K562 (cell line): ENCODE data around the gene ATP13A1. TPM values are rescaled to one million over a fixed set of nuclear protein-coding genes. Genes with fewer than 3 reads are reported as not detected.

Experiments used
- ATF1 ChIP-seq, 2 experiments: fragments of 450-650 bp in 1 of 2; IDR thresholded peaks; 2 replicates each; pipeline ENCODE4 v1.6.1; 2016; ENCODE audit warnings: missing compliant biosample characterization in 1 of 2, missing genetic modification characterization in 1 of 2
- MTA1 ChIP-seq: fragments of 450-650 bp; IDR thresholded peaks from 2 replicates; pipeline ENCODE4 v1.6.1; 2017; ENCODE audit warnings: borderline replicate concordance
- RBM14 ChIP-seq: fragments of 200-400 bp; formaldehyde crosslinking; IDR thresholded peaks from 2 replicates; pipeline ENCODE4 v1.6.1; 2018; ENCODE audit warnings: low read depth, mild to moderate bottlenecking, low read length, moderate library complexity, borderline replicate concordance; ENCODE audit not compliant: insufficient read depth
- RBM15 ChIP-seq: fragments of 200-400 bp; formaldehyde crosslinking; IDR thresholded peaks from 2 replicates; pipeline ENCODE4 v1.6.1; 2018; ENCODE audit warnings: mild to moderate bottlenecking, low read length, moderate library complexity; ENCODE audit not compliant: insufficient read depth
- SP1 ChIP-seq: sonication (generic); formaldehyde crosslinking; IDR thresholded peaks from 2 replicates; pipeline ENCODE4 v1.8.1; 2022; ENCODE audit warnings: mild to moderate bottlenecking, missing genetic modification reagents
- VEZF1 ChIP-seq: fragments of 200-800 bp; sonication (Bioruptor generic); IDR thresholded peaks from 2 replicates; pipeline ENCODE4 v1.6.1; 2017; ENCODE audit warnings: missing genetic modification characterization, missing compliant biosample characterization
- polyA plus RNA-seq, 8 experiments: library from polyadenylated mRNA; depleted of rRNA in 4 of 8; stranded (reverse) in 5 of 8; unstranded in 3 of 8; fragments of >200 nt; fragmentation: Nextera tagmentation in 2 of 8; fragmentation: Illumina TruSeq in 1 of 8; extraction: Ambion mirVana in 2 of 8; extraction: Trizol in 1 of 8; gene quantifications; 2 replicates each; pipeline versions ENCODE4 v1.2.1 to v1.2.3, GENCODE V29; 2011 to 2014; ENCODE audit warnings: inconsistent platforms in 1 of 8, missing spikeins in 1 of 8
- total RNA-seq, 7 experiments: library from RNA; depleted of rRNA in 6 of 7; stranded (reverse); fragments of >200 nt in 6 of 7; fragmentation: Illumina TruSeq in 2 of 7; extraction: Trizol in 2 of 7; gene quantifications; 2 replicates each; pipeline versions ENCODE4 v1.2.1 to v1.2.3, GENCODE V29; 2011 to 2021; ENCODE audit warnings: low replicate concordance in 1 of 7
- TF ChIP-seq, protein P1 (sequence below): fragments of 450-650 bp; IDR thresholded peaks from 2 replicates; pipeline ENCODE4 v1.6.1; 2016; ENCODE audit warnings: mild to moderate bottlenecking, moderate library complexity
- TF ChIP-seq, protein P2 (sequence below), 2 experiments: fragments of 450-650 bp; IDR thresholded peaks; 2 replicates each; pipeline ENCODE4 v1.6.1; 2016
- TF ChIP-seq, protein P3 (sequence below): fragments of 250-450 bp; sonication (Bioruptor Pico); IDR thresholded peaks from 2 replicates; pipeline ENCODE4 v1.8.0; 2022; ENCODE audit warnings: inconsistent platforms

The ATP13A1 gene
- total and polyA plus RNA-seq, 9 of the 15 experiments (the other 6 are each of a cell fraction or from before 2014, with no cell fraction given): 0.90 to 83.8 (median 23.1) TPM

DNA sequence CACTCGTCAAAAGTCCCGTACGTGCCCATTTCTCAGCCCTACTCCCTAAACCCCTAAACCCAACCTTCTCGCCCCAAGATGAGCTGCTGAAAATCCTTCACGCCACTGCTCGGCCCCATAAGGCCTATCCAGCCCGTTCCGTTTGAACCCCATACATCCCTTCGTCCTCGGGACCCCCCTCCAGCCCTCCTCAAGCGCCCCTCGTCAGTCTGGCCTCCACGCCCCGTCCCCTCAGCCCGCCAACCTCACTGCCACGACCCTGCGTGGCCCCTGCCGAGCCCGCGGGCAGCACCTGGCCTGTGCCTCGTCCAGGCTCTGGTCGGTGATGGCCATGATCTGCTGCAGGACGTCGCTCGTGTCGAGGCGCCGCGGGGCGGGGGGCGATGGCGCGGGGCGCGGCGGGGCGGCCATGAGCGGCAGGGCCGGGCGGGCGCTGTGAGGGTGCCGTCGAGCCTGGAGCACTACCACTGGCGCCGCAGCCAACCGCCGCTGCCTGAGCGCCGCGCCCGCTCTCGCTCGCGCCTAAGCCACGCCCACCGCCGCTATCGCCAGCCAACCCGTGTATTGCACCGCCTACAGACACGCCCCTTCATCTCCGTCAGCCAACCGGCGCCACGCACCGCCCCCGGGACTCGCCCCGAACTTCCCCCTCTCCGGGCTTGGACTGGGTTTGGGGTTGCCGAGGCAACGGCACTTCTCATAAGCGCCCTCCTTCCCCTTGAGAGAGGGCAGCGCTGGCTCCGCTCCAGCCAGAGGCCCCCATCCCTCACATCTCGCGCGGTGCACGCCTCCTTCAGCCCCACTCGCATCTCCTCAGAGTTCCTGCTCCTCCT, 45.0 kb downstream of the ATP13A1 start, which contains the start of gene PBX4 (continued):
- TF ChIP-seq, protein P1, sequence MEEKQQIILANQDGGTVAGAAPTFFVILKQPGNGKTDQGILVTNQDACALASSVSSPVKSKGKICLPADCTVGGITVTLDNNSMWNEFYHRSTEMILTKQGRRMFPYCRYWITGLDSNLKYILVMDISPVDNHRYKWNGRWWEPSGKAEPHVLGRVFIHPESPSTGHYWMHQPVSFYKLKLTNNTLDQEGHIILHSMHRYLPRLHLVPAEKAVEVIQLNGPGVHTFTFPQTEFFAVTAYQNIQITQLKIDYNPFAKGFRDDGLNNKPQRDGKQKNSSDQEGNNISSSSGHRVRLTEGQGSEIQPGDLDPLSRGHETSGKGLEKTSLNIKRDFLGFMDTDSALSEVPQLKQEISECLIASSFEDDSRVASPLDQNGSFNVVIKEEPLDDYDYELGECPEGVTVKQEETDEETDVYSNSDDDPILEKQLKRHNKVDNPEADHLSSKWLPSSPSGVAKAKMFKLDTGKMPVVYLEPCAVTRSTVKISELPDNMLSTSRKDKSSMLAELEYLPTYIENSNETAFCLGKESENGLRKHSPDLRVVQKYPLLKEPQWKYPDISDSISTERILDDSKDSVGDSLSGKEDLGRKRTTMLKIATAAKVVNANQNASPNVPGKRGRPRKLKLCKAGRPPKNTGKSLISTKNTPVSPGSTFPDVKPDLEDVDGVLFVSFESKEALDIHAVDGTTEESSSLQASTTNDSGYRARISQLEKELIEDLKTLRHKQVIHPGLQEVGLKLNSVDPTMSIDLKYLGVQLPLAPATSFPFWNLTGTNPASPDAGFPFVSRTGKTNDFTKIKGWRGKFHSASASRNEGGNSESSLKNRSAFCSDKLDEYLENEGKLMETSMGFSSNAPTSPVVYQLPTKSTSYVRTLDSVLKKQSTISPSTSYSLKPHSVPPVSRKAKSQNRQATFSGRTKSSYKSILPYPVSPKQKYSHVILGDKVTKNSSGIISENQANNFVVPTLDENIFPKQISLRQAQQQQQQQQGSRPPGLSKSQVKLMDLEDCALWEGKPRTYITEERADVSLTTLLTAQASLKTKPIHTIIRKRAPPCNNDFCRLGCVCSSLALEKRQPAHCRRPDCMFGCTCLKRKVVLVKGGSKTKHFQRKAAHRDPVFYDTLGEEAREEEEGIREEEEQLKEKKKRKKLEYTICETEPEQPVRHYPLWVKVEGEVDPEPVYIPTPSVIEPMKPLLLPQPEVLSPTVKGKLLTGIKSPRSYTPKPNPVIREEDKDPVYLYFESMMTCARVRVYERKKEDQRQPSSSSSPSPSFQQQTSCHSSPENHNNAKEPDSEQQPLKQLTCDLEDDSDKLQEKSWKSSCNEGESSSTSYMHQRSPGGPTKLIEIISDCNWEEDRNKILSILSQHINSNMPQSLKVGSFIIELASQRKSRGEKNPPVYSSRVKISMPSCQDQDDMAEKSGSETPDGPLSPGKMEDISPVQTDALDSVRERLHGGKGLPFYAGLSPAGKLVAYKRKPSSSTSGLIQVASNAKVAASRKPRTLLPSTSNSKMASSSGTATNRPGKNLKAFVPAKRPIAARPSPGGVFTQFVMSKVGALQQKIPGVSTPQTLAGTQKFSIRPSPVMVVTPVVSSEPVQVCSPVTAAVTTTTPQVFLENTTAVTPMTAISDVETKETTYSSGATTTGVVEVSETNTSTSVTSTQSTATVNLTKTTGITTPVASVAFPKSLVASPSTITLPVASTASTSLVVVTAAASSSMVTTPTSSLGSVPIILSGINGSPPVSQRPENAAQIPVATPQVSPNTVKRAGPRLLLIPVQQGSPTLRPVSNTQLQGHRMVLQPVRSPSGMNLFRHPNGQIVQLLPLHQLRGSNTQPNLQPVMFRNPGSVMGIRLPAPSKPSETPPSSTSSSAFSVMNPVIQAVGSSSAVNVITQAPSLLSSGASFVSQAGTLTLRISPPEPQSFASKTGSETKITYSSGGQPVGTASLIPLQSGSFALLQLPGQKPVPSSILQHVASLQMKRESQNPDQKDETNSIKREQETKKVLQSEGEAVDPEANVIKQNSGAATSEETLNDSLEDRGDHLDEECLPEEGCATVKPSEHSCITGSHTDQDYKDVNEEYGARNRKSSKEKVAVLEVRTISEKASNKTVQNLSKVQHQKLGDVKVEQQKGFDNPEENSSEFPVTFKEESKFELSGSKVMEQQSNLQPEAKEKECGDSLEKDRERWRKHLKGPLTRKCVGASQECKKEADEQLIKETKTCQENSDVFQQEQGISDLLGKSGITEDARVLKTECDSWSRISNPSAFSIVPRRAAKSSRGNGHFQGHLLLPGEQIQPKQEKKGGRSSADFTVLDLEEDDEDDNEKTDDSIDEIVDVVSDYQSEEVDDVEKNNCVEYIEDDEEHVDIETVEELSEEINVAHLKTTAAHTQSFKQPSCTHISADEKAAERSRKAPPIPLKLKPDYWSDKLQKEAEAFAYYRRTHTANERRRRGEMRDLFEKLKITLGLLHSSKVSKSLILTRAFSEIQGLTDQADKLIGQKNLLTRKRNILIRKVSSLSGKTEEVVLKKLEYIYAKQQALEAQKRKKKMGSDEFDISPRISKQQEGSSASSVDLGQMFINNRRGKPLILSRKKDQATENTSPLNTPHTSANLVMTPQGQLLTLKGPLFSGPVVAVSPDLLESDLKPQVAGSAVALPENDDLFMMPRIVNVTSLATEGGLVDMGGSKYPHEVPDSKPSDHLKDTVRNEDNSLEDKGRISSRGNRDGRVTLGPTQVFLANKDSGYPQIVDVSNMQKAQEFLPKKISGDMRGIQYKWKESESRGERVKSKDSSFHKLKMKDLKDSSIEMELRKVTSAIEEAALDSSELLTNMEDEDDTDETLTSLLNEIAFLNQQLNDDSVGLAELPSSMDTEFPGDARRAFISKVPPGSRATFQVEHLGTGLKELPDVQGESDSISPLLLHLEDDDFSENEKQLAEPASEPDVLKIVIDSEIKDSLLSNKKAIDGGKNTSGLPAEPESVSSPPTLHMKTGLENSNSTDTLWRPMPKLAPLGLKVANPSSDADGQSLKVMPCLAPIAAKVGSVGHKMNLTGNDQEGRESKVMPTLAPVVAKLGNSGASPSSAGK: peak; percentile 59; the same call in 1 of the 2 replicates
- TF ChIP-seq SP1: peak; percentile 92
- no peak for TF ChIP-seq MTA1
- TF ChIP-seq, protein P2, sequence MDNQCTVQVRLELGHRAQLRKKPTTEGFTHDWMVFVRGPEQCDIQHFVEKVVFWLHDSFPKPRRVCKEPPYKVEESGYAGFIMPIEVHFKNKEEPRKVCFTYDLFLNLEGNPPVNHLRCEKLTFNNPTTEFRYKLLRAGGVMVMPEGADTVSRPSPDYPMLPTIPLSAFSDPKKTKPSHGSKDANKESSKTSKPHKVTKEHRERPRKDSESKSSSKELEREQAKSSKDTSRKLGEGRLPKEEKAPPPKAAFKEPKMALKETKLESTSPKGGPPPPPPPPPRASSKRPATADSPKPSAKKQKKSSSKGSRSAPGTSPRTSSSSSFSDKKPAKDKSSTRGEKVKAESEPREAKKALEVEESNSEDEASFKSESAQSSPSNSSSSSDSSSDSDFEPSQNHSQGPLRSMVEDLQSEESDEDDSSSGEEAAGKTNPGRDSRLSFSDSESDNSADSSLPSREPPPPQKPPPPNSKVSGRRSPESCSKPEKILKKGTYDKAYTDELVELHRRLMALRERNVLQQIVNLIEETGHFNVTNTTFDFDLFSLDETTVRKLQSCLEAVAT (IDR thresholded peaks at IDR 0.05): no peak
- no peak for TF ChIP-seq ATF1 (CRISPR knock-in tag; IDR thresholded peaks at IDR 0.05)
- TF ChIP-seq ATF1 (tag; IDR thresholded peaks at IDR 0.05): peak; percentile 36; the same call in 1 of the 2 replicates
- TF ChIP-seq VEZF1 (CRISPR knock-in tag): peak; percentile 50; the same call in 1 of the 2 replicates
- TF ChIP-seq RBM15: no peak
- TF ChIP-seq, protein P3, sequence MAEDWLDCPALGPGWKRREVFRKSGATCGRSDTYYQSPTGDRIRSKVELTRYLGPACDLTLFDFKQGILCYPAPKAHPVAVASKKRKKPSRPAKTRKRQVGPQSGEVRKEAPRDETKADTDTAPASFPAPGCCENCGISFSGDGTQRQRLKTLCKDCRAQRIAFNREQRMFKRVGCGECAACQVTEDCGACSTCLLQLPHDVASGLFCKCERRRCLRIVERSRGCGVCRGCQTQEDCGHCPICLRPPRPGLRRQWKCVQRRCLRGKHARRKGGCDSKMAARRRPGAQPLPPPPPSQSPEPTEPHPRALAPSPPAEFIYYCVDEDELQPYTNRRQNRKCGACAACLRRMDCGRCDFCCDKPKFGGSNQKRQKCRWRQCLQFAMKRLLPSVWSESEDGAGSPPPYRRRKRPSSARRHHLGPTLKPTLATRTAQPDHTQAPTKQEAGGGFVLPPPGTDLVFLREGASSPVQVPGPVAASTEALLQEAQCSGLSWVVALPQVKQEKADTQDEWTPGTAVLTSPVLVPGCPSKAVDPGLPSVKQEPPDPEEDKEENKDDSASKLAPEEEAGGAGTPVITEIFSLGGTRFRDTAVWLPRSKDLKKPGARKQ (CRISPR knock-in tag): 0 out of 2 replicates have a peak, but pooled peaks have one; percentile 8
- no peak for TF ChIP-seq RBM14
